CD4-positive, CD25-positive, alpha-beta regulatory T cell (primary cell): Measurements from ENCODE around the gene TTLL5. TPM values are rescaled to one million over a fixed set of nuclear protein-coding genes. Genes with fewer than 3 reads are reported as not detected.
"Not testable (repeated sequence)": the region's sequence is repeated elsewhere in the genome, so short reads cannot be mapped to it uniquely, and the experiment has no call there.

ENCODE experiments used
- ATAC-seq, 2 donors: fragments of 150-1000 bp; cut with Tn5 transposase; one replicate each; pipeline ENCODE4 v1.10.0; 2021; ENCODE audit warnings: low read depth in 2 of 2, moderate number of reproducible peaks in 2 of 2, moderate library complexity in 1 of 2
- DNase-seq, 3 donors: peaks; one replicate each; pipeline versions ENCODE4 v3.0.0 to v3.0.0-alpha.2; 2012 to 2022; ENCODE audit warnings: mixed read lengths in 1 of 3
- H3K27ac ChIP-seq: one replicate; pipeline ENCODE4 v1.7.0; 2013; ENCODE audit warnings: mild to moderate bottlenecking, low read length; ENCODE audit not compliant: insufficient read depth, poor library complexity, severe bottlenecking
- H3K27me3 ChIP-seq: one replicate; pipeline ENCODE4 v1.7.0; 2013; ENCODE audit warnings: low read length; ENCODE audit not compliant: control insufficient read depth, insufficient read depth
- H3K36me3 ChIP-seq: one replicate; pipeline ENCODE4 v1.7.0; 2013; ENCODE audit warnings: mild to moderate bottlenecking, low read length, moderate library complexity; ENCODE audit not compliant: control insufficient read depth, insufficient read depth
- H3K4me1 ChIP-seq: 2 replicates; pipeline ENCODE4 v1.7.0; 2013; ENCODE audit warnings: mild to moderate bottlenecking, low read length; ENCODE audit not compliant: insufficient read depth, control insufficient read depth, poor library complexity, severe bottlenecking
- H3K4me3 ChIP-seq: one replicate; pipeline ENCODE4 v1.7.0; 2013; ENCODE audit warnings: low read depth, mild to moderate bottlenecking, low read length, moderate library complexity
- H3K9me3 ChIP-seq, 2 experiments: 1 replicate in 1 of 2; 2 replicates in 1 of 2; pipeline ENCODE4 v1.7.0; 2013; ENCODE audit warnings: low read length in 2 of 2, mild to moderate bottlenecking in 1 of 2, moderate library complexity in 1 of 2; ENCODE audit not compliant: control insufficient read depth in 2 of 2
- H3K27ac Mint-ChIP-seq, 3 donors: one replicate each; pipeline ENCODE4 v1.8.0; 2020 to 2022; ENCODE audit warnings: mild to moderate bottlenecking in 3 of 3, mixed read lengths in 3 of 3, moderate library complexity in 2 of 3
- H3K27me3 Mint-ChIP-seq: one replicate; pipeline ENCODE4 v1.8.0; 2022; ENCODE audit warnings: mild to moderate bottlenecking, mixed read lengths
- H3K36me3 Mint-ChIP-seq: one replicate; pipeline ENCODE4 v1.8.0; 2020; ENCODE audit warnings: mixed read lengths
- H3K4me1 Mint-ChIP-seq, 4 donors: one replicate each; pipeline ENCODE4 v1.8.0; 2020 to 2022; ENCODE audit warnings: mixed read lengths in 4 of 4, mild to moderate bottlenecking in 1 of 4
- H3K4me3 Mint-ChIP-seq, 4 donors: one replicate each; pipeline ENCODE4 v1.8.0; 2020 to 2022; ENCODE audit warnings: mild to moderate bottlenecking in 4 of 4, mixed read lengths in 4 of 4, moderate library complexity in 3 of 4
- H3K9me3 Mint-ChIP-seq, 7 donors: one replicate each; pipeline ENCODE4 v1.8.0; 2020 to 2022; ENCODE audit warnings: mixed read lengths in 7 of 7, mild to moderate bottlenecking in 3 of 7, moderate library complexity in 2 of 7
- polyA plus RNA-seq, 4 donors: library from polyadenylated mRNA; unstranded; fragments of 300-500 nt; fragmentation: Illumina TruSeq; gene quantifications; one replicate each; pipeline ENCODE4 v1.2.3, GENCODE V29; 2021
- total RNA-seq: library from RNA; stranded (reverse); gene quantifications from one replicate; pipeline ENCODE4 v1.2.3, GENCODE V29; 2022

Gene TTLL5
- total and polyA plus RNA-seq, 5 donors from 2014 or later, result 4.9 to 39.2 (median 8.7) TPM

- Mint-ChIP-seq H3K27me3 (no peaks in the 10 kb centered on the region), H3K36me3 (peaks cover 50% of the 10 kb centered on the region), H3K9me3 (peaks cover 0 to 3% (median 0%) of the 10 kb centered on the region in 7 donors), H3K4me1 (peaks cover 0 to 2% (median 0%) of the 10 kb centered on the region in 4 donors), H3K27ac (no peak overlapping the region), H3K4me3 (no peak overlapping the region)
- Histone ChIP-seq H3K27ac (no peak overlapping the region), H3K9me3 (no peaks in the 10 kb centered on the region), H3K36me3 (peaks cover 38% of the 10 kb centered on the region), H3K27me3 (no peaks in the 10 kb centered on the region), H3K4me1 (no peaks in the 10 kb centered on the region), H3K4me3 (no peak overlapping the region)
- DNase-seq (no peak), ATAC-seq (no peak)
These were observed 28.0 kb downstream of the TTLL5 start for GRCh38 chr14:75689012-75689411.

- H3K4me3 ChIP-seq, result no peak overlapping the region
- Mint-ChIP-seq H3K4me3 (no peak overlapping the region), H3K27ac (peak overlapping the region in 1 of 3 donors; percentile 14), H3K4me1 (peaks cover 0 to 2% (median 0%) of the 10 kb centered on the region in 4 donors), H3K36me3 (peaks cover 52% of the 10 kb centered on the region), H3K27me3 (no peaks in the 10 kb centered on the region), H3K9me3 (peaks cover 0 to 4% (median 0%) of the 10 kb centered on the region in 7 donors)
- no peak for ATAC-seq
- H3K36me3 ChIP-seq, result peaks cover 36% of the 10 kb centered on the region
- no peaks in the 10 kb centered on the region for H3K27me3 ChIP-seq
- H3K9me3 ChIP-seq, result no peaks in the 10 kb centered on the region
- DNase-seq, result no peak
- no peak overlapping the region for H3K27ac ChIP-seq
- H3K4me1 ChIP-seq, result no peaks in the 10 kb centered on the region
These were observed 29.0 kb downstream of the TTLL5 start for GRCh38 chr14:75690010-75690409.

DNA sequence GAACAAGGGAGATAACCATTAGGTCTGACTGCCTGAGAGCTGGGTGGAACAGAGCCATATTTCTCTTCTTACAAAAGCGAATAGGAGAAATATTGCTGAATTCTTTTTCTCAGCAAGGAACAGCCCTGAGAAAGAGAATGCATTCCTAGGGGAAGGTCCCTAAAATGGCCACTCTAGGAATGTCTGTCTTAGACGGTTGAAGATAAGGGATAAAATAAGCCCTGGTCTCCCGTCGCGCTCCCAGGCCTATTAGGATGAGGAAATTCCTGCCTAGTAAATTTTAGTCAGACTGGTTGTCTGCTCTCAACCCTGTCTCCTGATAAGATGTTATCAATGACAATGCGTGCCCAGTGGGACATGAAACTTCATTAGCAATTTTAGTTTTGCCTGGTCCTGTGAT lies 34.0 kb downstream of the TTLL5 start:
- H3K27me3 ChIP-seq, H3K27ac ChIP-seq, ATAC-seq, H3K4me1 Mint-ChIP-seq, H3K27ac Mint-ChIP-seq, H3K27me3 Mint-ChIP-seq, H3K9me3 Mint-ChIP-seq, DNase-seq, H3K4me1 ChIP-seq, H3K4me3 Mint-ChIP-seq, H3K4me3 ChIP-seq, H3K9me3 ChIP-seq: not testable (repeated sequence)
- H3K36me3 Mint-ChIP-seq, result peaks cover 73% of the 10 kb centered on the region
- peaks cover 40% of the 10 kb centered on the region for H3K36me3 ChIP-seq

GRCh38 chr14:75697386-75697785 lies 36.3 kb downstream of the TTLL5 start:
- no peaks in the 10 kb centered on the region for H3K27me3 Mint-ChIP-seq
- peaks cover 23% of the 10 kb centered on the region for H3K36me3 ChIP-seq
- H3K4me3 ChIP-seq, result no peak overlapping the region
- no peak for DNase-seq
- no peak for ATAC-seq
- H3K27me3 ChIP-seq, result no peaks in the 10 kb centered on the region
- H3K9me3 ChIP-seq, result no peaks in the 10 kb centered on the region
- H3K27ac Mint-ChIP-seq, result peak overlapping the region in 1 of 3 donors; percentile 42
- peaks cover 0 to 2% (median 0%) of the 10 kb centered on the region in 4 donors for H3K4me1 Mint-ChIP-seq
- H3K36me3 Mint-ChIP-seq, result peaks cover 71% of the 10 kb centered on the region
- no peak overlapping the region for H3K4me3 Mint-ChIP-seq
- H3K27ac ChIP-seq, result no peak overlapping the region
- H3K9me3 Mint-ChIP-seq, result peaks cover 0 to 4% (median 1%) of the 10 kb centered on the region in 7 donors
- H3K4me1 ChIP-seq, result no peaks in the 10 kb centered on the region

GRCh38 chr14:75697918-75698317 lies 36.9 kb downstream of the TTLL5 start:
- Mint-ChIP-seq H3K4me1 (peaks cover 0 to 2% (median 0%) of the 10 kb centered on the region in 4 donors), H3K4me3 (no peak overlapping the region), H3K36me3 (peaks cover 67% of the 10 kb centered on the region), H3K9me3 (peaks cover 0 to 4% (median 1%) of the 10 kb centered on the region in 7 donors), H3K27ac (peak overlapping the region in 1 of 3 donors; percentile 59), H3K27me3 (no peaks in the 10 kb centered on the region)
- H3K36me3 ChIP-seq, result peaks cover 21% of the 10 kb centered on the region
- no peaks in the 10 kb centered on the region for H3K4me1 ChIP-seq
- H3K4me3 ChIP-seq, result no peak overlapping the region
- DNase-seq (no peak), ATAC-seq (no peak)
- no peaks in the 10 kb centered on the region for H3K27me3 ChIP-seq
- H3K9me3 ChIP-seq, result no peaks in the 10 kb centered on the region
- no peak overlapping the region for H3K27ac ChIP-seq

DNA sequence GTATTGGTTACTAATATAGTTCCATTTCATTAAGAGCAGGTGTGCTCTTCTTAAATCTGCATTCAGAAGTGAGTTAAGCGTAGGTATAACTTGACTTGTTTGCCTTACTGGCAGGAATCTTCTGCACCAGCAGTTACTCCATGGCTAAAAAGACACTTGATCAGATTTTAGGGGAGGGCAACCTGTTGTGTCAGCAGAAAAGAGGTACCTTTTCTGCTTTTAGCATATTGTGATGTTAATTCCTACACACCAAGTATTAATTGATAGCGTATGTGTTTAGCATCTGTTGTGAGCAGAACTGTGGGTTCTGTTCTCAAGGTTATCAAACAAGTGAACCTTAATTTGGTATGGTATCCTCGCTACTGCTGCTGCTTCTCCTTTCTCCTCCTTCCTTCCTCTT lies 38.3 kb downstream of the TTLL5 start:
- Histone ChIP-seq H3K27ac (no peak overlapping the region), H3K36me3 (peaks cover 10% of the 10 kb centered on the region), H3K9me3 (no peaks in the 10 kb centered on the region), H3K4me3 (no peak overlapping the region), H3K27me3 (no peaks in the 10 kb centered on the region), H3K4me1 (no peaks in the 10 kb centered on the region)
- Mint-ChIP-seq H3K27ac (no peak overlapping the region), H3K27me3 (no peaks in the 10 kb centered on the region), H3K9me3 (peaks cover 0 to 4% (median 0%) of the 10 kb centered on the region in 7 donors), H3K36me3 (peaks cover 58% of the 10 kb centered on the region), H3K4me1 (peaks cover 0 to 2% (median 0%) of the 10 kb centered on the region in 4 donors), H3K4me3 (no peak overlapping the region)
- ATAC-seq (no peak), DNase-seq (no peak)

DNA sequence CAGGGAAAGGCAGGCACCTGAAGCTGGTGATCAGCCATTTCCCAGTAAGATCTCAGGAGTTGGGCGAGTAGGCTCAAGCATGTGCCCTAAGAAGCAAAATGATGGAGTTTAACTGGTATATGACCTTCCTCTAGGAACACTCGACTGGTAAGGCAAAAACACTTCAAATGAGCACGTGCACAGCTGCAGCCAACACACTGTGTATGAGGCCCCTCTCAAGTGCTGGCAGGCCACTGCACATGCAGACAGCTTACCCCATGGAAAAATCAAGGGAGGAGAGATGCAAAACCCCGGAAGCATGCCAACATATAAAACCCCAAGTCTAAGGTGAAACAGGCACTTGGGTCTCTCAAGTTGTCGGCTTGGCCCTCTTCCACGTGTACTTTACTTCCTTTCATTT lies 39.2 kb downstream of the TTLL5 start:
- DNase-seq (no peak), ATAC-seq (no peak)
- Mint-ChIP-seq H3K27ac (no peak overlapping the region), H3K4me3 (no peak overlapping the region), H3K4me1 (peaks cover 0 to 2% (median 0%) of the 10 kb centered on the region in 4 donors), H3K36me3 (peaks cover 53% of the 10 kb centered on the region), H3K27me3 (no peaks in the 10 kb centered on the region), H3K9me3 (peaks cover 0 to 1% (median 0%) of the 10 kb centered on the region in 7 donors)
- Histone ChIP-seq H3K9me3 (no peaks in the 10 kb centered on the region), H3K36me3 (peaks cover 10% of the 10 kb centered on the region), H3K4me3 (no peak overlapping the region), H3K27ac (no peak overlapping the region), H3K27me3 (no peaks in the 10 kb centered on the region), H3K4me1 (no peaks in the 10 kb centered on the region)

DNA sequence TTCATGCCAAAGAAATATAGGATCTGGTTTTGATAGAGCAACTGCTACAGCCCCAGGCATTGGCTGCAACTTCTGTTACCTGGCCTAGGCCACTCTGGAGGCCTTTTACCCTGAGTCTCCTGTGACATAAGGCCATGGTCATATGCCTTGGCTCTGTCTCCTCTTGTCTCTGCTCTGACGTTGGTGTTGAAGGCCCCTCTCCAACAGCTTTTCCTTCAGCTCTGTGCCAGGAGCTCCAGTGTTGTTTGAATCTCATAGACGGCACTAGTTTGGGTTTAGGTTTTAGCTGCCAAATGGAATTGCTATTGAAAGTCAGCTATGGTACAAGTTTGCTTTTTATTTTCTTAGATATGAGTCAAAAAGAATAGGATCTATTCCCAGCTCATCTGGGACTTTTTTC lies 41.1 kb downstream of the TTLL5 start:
- no peak overlapping the region for H3K27ac Mint-ChIP-seq

More for the DNA sequence above, 41.1 kb downstream of the TTLL5 start:
- Histone ChIP-seq H3K36me3 (peaks cover 10% of the 10 kb centered on the region), H3K27me3 (no peaks in the 10 kb centered on the region), H3K27ac (no peak overlapping the region), H3K9me3 (no peaks in the 10 kb centered on the region), H3K4me1 (no peaks in the 10 kb centered on the region), H3K4me3 (no peak overlapping the region)
- ATAC-seq, result no peak
- H3K36me3 Mint-ChIP-seq, result peaks cover 44% of the 10 kb centered on the region
- peaks cover 0 to 2% (median 0%) of the 10 kb centered on the region in 4 donors for H3K4me1 Mint-ChIP-seq
- H3K4me3 Mint-ChIP-seq, result no peak overlapping the region
- DNase-seq, result no peak
- peaks cover 0 to 1% (median 0%) of the 10 kb centered on the region in 7 donors for H3K9me3 Mint-ChIP-seq
- H3K27me3 Mint-ChIP-seq, result no peaks in the 10 kb centered on the region
